Fibroblast of peridontal ligament (primary cell): ENCODE measurements around the gene ZNF280A.
"Not testable (repeated sequence)": the region's sequence is repeated elsewhere in the genome, so short reads cannot be mapped to it uniquely, and the experiment has no call there.

Experiments
- DNase-seq: peaks from one replicate; pipeline ENCODE4 v3.0.0-alpha.2; 2010; ENCODE audit errors: extremely low read depth

The ZNF280A gene

DNA sequence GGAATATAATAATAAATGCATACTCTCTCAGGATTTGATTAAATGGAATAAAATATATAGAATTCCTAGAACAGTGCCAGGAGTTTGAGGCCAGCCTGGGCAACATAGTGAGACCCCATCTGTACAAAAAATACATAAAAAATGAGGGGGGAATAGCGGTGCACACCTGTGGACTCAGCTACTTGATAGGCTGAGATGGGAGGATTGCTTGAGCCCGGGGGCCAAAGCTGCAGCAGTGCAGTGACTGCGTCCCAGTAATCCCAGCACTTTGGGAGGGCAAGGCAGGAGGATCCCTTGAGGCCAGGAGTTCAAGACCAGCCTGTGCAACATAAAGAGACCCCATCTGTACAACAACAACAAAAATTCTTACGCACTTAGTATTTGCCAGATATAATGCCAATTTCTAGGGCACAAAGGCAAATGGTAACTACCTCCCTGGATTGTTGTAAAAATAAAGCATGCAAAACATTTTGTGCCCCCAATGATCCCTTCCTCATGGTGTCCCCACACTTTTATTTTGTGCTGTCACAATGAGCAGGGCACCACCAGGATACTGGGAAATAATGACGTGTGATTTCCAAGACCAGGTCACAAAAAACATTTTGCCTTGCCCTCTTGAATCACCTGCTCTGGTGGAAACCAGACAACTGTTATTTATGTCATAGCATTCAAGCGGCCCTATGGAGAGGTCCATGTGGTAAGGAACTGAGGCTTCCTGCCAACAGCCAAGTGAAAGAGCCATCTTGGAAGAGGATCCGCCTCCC, 18.3 kb upstream of the ZNF280A start:
- no peak for DNase-seq

GRCh38 chr22:22536916-22537315, 16.8 kb upstream of the ZNF280A start:
- DNase-seq: no peak

DNA sequence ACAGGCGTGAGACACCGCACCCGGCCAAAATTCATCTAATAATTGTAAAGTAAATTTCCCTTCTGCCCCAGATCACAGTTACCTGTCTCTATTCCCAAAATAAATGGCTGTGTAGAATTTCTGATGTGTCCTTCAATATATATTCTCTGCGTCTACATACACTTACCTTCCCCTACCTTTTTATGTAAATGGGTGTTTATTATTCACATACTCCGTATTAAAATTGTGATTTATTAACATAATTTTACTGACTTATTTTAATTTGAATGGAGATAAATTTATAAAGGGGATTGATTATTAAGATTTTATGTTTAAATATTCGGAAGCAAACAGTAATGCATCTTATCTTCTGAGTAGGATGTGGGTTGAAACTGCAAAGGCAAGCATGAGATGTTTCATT, 16.4 kb upstream of the ZNF280A start:
- no peak for DNase-seq

DNA sequence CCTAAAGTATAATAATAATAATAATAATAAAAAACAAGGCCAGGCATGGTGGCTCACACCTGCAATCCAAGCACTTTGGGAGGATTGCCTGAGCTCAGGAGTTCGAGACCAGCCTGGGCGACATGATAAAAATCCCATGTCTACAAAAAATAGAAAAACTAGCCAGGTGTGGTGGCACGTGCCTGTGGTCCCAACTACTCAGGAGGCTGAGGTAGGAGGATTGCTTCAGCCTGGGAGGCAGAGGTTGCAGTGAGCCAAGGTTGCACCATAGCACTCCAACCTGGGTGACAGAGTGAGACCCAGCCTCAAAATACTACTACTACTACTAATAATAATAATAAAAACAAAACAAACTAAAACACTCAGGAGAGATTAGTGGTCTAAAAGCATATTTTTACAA, 15.6 kb upstream of the ZNF280A start:
- no peak for DNase-seq

DNA sequence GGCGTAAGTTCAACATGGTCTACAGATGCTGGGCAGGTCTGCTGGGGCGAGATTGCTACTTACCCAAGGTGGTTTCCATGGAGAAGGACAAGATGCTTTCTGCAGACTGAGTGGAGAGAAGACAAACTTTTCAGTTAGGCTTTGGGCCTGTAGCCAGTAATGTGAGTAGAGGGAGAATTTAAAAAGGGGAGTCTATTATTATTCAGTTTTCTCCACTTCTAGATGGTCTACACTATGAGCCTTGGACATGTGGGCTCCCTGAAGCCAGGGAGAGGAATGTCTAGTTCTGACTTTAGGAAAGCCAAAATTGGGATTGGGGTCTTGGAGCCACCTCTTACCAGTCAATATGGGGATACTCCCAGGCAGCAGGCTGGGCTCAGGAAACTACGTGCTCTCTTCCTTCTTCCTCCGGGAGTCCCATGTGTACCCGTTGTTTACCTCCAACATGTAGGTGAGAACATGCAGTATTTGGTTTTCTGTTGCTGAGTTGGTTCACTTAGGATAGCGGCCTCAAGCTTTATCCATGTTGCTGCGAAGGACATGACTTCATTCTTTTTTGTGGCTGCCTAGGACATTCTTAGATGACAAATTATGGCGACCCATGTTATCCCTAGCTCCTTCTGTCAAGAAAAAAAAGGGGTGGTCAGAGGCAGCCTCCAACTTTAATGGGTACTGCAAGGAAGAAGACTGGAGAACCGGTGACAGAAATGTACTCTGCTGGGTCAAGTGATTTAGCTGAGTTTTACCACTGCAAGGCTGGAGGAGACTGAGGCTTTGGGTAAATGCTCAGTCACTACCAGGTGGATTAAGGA, 14.7 kb upstream of the ZNF280A start:
- DNase-seq: no peak

- DNase-seq: no peak
Measured at GRCh38 chr22:22533863-22534262, 13.8 kb upstream of the ZNF280A start.

DNA sequence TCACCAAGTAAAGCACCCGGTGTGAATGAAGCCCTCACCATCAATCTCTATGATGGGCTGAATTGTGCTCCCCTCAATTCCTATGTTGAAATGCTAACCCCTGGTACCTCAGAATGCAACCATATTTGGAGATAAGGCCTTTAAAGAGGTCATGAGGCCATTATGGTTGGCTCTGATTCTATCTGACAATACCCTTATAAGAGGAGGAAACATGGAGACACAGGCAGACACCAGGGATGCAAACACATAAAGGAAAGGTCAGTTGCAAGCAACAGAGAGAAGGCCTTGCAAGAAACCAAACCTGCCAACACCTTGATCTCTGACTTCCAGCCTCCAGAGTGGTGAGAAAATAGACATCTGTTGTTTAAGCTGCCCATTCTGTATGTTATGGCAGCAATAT, 13.3 kb upstream of the ZNF280A start:
- no peak for DNase-seq

GRCh38 chr22:22532547-22533071, 12.5 kb upstream of the ZNF280A start:
- not testable (repeated sequence) for DNase-seq

DNA sequence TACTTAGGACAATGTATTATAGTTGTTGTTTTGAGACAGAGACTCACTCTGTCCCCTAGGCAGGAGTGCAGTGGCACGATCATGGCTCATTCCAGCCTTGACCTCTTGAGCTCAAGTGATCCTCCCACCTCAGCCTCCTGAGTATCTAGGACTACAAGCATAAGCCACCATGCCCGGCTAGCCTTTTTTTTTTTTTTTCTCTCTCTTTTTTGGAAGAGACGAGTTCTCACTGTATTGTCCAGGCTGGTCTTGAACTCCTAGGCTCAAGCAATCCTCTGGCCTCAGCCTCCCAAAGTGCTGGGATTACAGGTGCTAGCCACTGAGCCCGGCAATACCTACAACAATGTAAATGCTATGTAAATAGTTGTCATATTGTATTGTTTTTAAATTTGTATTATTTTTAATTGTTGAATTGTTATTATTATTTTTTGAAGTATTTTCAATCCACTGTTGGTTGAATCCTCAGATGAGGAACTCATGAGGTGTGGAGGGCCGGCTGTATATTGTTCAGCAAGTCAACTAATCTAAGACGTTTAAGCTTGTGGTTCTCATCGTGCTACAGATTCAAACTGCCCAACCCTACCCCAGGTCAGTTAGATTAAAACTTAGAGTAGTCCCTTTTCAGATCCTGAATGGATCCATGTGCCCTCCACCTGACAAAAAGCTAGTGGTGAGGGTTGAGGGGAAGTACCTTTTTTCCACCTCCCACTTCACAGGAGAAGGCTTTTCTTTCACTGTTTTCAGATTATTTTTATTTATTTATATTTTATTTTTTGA, 11.9 kb upstream of the ZNF280A start:
- no peak for DNase-seq

- no peak for DNase-seq
Measured at GRCh38 chr22:22528780-22529179, 8.7 kb upstream of the ZNF280A start.

DNA sequence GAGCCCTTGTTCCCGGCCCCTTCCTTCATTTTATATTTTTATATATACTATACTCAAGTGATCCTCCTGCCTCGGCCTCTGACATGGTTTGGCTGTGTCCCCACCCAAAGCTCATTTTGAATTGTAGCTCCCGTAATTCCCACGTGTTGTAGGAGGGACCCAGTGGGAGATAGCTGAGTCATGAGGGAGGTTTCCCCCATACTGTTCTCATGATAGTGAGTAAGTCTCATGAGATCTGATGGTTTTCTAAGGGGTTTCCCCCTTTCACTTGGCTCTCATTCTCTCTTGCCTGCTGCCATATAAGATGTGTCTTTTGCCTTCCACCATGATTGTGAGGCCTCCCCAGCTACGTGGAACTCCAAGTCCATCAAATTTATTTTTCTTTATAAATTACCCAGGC, 7.2 kb upstream of the ZNF280A start:
- DNase-seq: no peak

DNA sequence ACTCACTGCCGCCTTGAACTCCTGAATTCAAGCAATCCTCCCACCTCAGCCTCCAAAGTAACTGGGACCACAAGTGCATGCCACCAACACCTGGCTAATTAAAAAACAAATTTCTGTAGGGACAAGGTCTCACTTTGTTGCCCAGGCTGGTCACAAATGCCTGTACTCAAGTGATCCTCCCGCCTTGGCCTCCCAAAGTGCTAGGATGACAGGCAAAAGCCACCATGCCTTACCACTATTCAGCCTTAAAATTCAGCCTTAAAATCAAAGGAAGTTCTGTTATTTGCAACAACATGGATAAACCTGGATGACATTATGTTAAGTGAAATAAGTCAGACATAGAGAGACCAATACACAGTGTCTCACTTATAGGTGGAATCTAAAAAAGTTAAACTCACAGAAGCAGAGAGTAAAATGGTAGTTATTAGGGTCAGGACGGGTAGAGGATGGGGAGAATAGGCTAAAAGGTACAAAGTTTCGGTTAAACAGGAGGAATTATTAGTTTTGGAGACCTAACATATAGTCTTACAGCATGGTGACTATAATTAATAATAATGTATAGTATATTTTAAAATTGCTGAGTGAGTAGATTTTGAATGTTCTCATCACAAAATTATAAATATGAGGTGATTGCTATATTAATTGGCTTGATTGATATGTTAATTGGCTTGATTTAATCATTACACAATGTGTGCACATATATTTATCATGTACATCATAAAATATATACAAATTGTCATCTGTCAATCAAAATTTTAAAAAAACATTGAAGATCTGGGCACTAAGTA, 6.2 kb upstream of the ZNF280A start:
- no peak for DNase-seq

DNA sequence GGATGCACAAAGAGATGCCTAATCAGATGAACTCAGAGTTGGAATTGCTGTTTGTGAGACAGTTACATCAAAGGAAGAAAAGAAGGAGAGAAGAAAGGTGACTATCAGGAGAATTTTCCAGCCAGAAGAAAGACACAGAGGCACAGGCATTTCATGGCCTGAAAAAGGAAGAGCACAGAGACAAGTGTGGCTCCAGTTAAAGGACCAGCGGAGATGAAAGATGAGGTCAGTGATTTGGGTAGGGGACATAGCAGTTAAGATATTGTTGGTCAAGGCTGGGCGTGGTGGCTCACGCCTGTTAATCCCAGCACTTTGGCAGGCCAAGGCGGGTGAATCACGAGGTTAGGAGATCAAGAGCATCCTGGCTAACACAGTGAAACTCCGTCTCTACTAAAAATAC, 3.4 kb upstream of the ZNF280A start:
- no peak for DNase-seq

- no peak for DNase-seq
Measured at GRCh38 chr22:22521631-22522030, 1.6 kb upstream of the ZNF280A start.

DNA sequence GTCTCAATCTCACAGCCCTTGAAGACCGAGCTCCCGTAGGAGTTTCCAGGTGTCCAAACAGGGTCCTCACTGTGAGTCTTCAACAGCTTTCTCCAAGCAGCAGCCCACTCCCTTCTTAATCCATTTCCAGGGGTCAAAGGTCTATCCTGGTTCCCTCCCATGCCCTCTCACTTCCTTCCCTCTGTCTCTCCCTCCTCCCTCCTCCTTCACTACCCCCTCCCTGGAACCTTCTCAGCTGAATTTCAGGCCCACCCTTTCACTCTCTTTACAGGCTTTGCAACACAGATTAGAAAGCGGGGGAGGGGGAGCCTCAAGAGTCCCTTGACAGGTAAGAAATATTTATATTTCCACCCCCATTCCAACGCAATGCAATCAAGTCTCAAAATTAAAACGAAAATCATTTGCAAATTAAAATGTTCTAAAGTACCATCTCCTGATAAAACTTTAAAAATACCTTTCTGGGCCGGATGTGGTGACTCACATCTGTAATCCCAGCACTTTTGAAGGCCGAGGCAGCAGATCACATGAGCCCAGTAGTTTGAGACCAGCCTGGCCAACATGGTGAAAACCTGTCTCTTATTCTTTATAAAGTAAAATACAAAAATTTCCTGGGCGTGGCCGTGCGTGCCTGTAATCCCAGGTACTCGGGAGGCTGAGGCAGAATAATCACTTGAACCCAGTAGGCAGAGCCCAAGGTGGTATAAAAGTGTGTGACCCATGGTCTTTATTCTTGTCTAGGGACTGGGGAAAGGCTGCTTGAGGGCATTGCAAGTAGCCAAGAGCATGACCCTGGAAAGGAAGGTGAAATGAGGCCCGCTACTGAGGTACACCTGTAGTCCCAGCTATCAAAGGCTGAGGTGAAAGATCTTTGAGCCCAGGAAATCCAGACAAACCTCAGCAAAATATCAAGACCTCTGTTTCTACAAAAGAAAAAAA, 865 bp upstream of the ZNF280A start:
- DNase-seq: no peak

GRCh38 chr22:22519591-22519990, 479 bp downstream of the ZNF280A start:
- DNase-seq: no peak

DNA sequence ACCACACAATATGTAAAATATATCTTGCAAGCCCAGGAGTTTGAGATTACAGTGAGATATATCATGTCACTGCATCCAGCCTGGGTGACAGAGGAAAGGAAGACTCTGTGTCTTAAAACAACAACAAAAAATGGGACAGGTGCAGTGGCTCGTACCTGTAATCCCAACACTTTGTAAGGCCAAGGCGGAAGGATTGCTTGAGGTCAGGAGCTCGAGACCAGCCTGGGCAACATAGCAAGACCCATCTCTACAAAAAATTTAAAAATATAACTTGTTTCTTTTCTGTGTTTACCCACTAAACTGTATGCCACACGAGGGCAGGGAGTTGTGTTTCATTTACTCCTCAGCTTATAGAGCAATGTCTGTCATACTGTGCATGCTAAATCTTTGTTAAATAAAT, 3.1 kb downstream of the ZNF280A start:
- DNase-seq: no peak

GRCh38 chr22:22515890-22516289, 4.2 kb downstream of the ZNF280A start:
- no peak for DNase-seq

DNA sequence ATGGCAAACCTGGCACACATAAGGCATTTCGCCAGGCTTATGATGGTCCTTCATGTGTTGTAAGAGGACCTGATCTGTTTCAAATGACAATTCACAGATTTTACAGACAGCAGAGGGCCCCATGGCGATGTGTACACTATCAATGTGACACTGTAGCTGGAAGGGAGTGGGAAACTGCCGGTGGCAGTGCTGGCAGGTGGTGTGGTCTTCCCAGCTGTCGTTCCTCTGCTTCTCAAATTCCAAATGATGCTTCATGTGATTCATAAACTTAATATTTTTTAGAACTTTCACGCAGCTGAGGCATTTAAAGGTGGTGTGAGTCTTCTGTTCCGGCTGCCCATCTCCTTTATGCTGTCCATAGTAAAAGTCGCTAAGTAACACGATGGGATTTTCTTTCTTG, 5.6 kb downstream of the ZNF280A start:
- DNase-seq: not testable (repeated sequence)

GRCh38 chr22:22513619-22514018, 6.5 kb downstream of the ZNF280A start:
- no peak for DNase-seq
